WTC11 (cell line): ENCODE measurements around the gene C1QTNF6. TPM values are rescaled to one million over a fixed set of nuclear protein-coding genes. Genes with fewer than 3 reads are reported as not detected.

Experiments used
- ATAC-seq: fragments of 200-7000 bp; cut with Tn5 transposase; 2 replicates; pipeline ENCODE4 v1.10.0; 2021; ENCODE audit warnings: mild to moderate bottlenecking, moderate library complexity
- CTCF ChIA-PET: fragments of 300-600 bp; sonication (Branson Sonifier 250); formaldehyde crosslinking; loops from one replicate; lab custom pipeline; 2021; ENCODE audit warnings: antibody characterized with exemption; lab: Charles Lee
- POLR2A ChIA-PET: fragments of 350-600 bp; sonication (Branson Sonifier 250); formaldehyde crosslinking; loops from one replicate; lab custom pipeline; 2021; ENCODE audit warnings: antibody characterized with exemption; lab: Charles Lee
- DNase-seq: peaks from one replicate; pipeline ENCODE4 v3.0.0; 2021; ENCODE audit warnings: low spot score
- H3K27ac Mint-ChIP-seq: 2 replicates; pipeline ENCODE4 v1.8.0; 2021; ENCODE audit warnings: mixed read lengths
- H3K27me3 Mint-ChIP-seq: 2 replicates; pipeline ENCODE4 v1.8.0; 2021; ENCODE audit warnings: low read depth, mild to moderate bottlenecking, moderate library complexity, mixed read lengths
- H3K36me3 Mint-ChIP-seq: 2 replicates; pipeline ENCODE4 v1.8.0; 2021; ENCODE audit warnings: mixed read lengths
- H3K4me1 Mint-ChIP-seq: 2 replicates; pipeline ENCODE4 v1.8.0; 2022; ENCODE audit warnings: mixed read lengths
- H3K4me3 Mint-ChIP-seq: 2 replicates; pipeline ENCODE4 v1.8.0; 2021; ENCODE audit warnings: mild to moderate bottlenecking, moderate library complexity, mixed read lengths
- H3K9me3 Mint-ChIP-seq: 2 replicates; pipeline ENCODE4 v1.8.0; 2021; ENCODE audit warnings: mixed read lengths
- ATF1 ChIP-seq: sonication (generic); formaldehyde crosslinking; IDR thresholded peaks from 2 replicates; pipeline ENCODE4 v1.8.1; 2023; ENCODE audit warnings: mild to moderate bottlenecking, moderate library complexity, missing genetic modification reagents
- CDX4 ChIP-seq: fragments of 250-450 bp; sonication (Bioruptor Pico); IDR thresholded peaks from 2 replicates; pipeline ENCODE4 v1.9.0; 2021; ENCODE audit warnings: moderate library complexity, mild to moderate bottlenecking, inconsistent platforms, borderline replicate concordance
- CTCF ChIP-seq: fragments of 200-600 bp; IDR thresholded peaks from 2 replicates; pipeline ENCODE4 v1.8.0; 2022; ENCODE audit warnings: antibody characterized with exemption
- E2F1 ChIP-seq: sonication (generic); formaldehyde crosslinking; IDR thresholded peaks from 2 replicates; pipeline ENCODE4 v1.8.0; 2022; ENCODE audit warnings: mild to moderate bottlenecking, missing genetic modification reagents
- ESRRA ChIP-seq: sonication (generic); formaldehyde crosslinking; IDR thresholded peaks from 2 replicates; pipeline ENCODE4 v1.8.1; 2022; ENCODE audit warnings: mild to moderate bottlenecking, missing genetic modification reagents, borderline replicate concordance
- IRF2 ChIP-seq: sonication (generic); formaldehyde crosslinking; IDR thresholded peaks from 2 replicates; pipeline ENCODE4 v1.8.0; 2022; ENCODE audit warnings: low read depth, missing genetic modification reagents, borderline replicate concordance
- MAX ChIP-seq: sonication (generic); formaldehyde crosslinking; IDR thresholded peaks from 2 replicates; pipeline ENCODE4 v1.8.0; 2022; ENCODE audit warnings: mild to moderate bottlenecking, missing genetic modification reagents
- MXD4 ChIP-seq: fragments of 250-450 bp; sonication (Bioruptor Pico); IDR thresholded peaks from 2 replicates; pipeline ENCODE4 v1.8.0; 2021; ENCODE audit warnings: mild to moderate bottlenecking, moderate library complexity, borderline replicate concordance
- NFATC4 ChIP-seq: fragments of 250-450 bp; sonication (Bioruptor Pico); IDR thresholded peaks from 2 replicates; pipeline ENCODE4 v1.9.0; 2021; ENCODE audit warnings: mild to moderate bottlenecking
- NR2C2 ChIP-seq: sonication (generic); formaldehyde crosslinking; IDR thresholded peaks from 2 replicates; pipeline ENCODE4 v1.8.0; 2022; ENCODE audit warnings: mild to moderate bottlenecking, missing genetic modification reagents
- OVOL2 ChIP-seq: fragments of 250-450 bp; sonication (Bioruptor Pico); IDR thresholded peaks from 2 replicates; pipeline ENCODE4 v1.9.0; 2021; ENCODE audit warnings: mild to moderate bottlenecking, borderline replicate concordance
- SMAD3 ChIP-seq: sonication (generic); formaldehyde crosslinking; IDR thresholded peaks from 2 replicates; pipeline ENCODE4 v1.8.0; 2022; ENCODE audit warnings: missing genetic modification reagents, mild to moderate bottlenecking, borderline replicate concordance
- SMAD4 ChIP-seq: sonication (generic); formaldehyde crosslinking; IDR thresholded peaks from 2 replicates; pipeline ENCODE4 v1.8.0; 2022; ENCODE audit warnings: mild to moderate bottlenecking, missing genetic modification reagents
- SP1 ChIP-seq: sonication (generic); formaldehyde crosslinking; conservative IDR thresholded peaks from 2 replicates; pipeline ENCODE4 v1.8.1; 2022; ENCODE audit warnings: missing genetic modification reagents
- STAT6 ChIP-seq: sonication (generic); formaldehyde crosslinking; conservative IDR thresholded peaks from 2 replicates; pipeline ENCODE4 v1.8.1; 2023; ENCODE audit warnings: mild to moderate bottlenecking, low read depth, missing genetic modification reagents, moderate library complexity
- ZNF121 ChIP-seq: sonication (generic); formaldehyde crosslinking; IDR thresholded peaks from 2 replicates; pipeline ENCODE4 v1.8.0; 2023; ENCODE audit warnings: missing genetic modification reagents
- ZNF219 ChIP-seq: sonication (generic); formaldehyde crosslinking; IDR thresholded peaks from 2 replicates; pipeline ENCODE4 v1.8.0; 2023; ENCODE audit warnings: missing genetic modification reagents, mild to moderate bottlenecking, borderline replicate concordance
- total RNA-seq: library from RNA; stranded (reverse); gene quantifications from 3 replicates; pipeline ENCODE4 v1.2.3, GENCODE V29; 2021

Gene C1QTNF6
- total RNA-seq, 1 experiment from 2014 or later: 5.9 TPM

- H3K4me3 Mint-ChIP-seq: no peak overlapping the region
- peaks cover 6% of the 10 kb centered on the region for H3K9me3 Mint-ChIP-seq
- no peaks in the 10 kb centered on the region for H3K36me3 Mint-ChIP-seq
- DNase-seq (no peak), ATAC-seq (no peak)
- ChIA-PET CTCF (interaction anchor here (1.0 to 3.1 kb wide), 3 partner anchors 31 to 112 kb away, joined by 3 to 12 read pairs (median 4); no protein-coding TSS in a partner anchor), POLR2A (no interaction called here)
- H3K27ac Mint-ChIP-seq: no peak overlapping the region
- TF ChIP-seq ZNF219 (CRISPR knock-in tag) (no peak), STAT6 (no peak), ESRRA (CRISPR knock-in tag) (no peak), IRF2 (no peak), MXD4 (CRISPR knock-in tag) (no peak), CDX4 (CRISPR knock-in tag) (no peak)
- H3K27me3 Mint-ChIP-seq: peaks cover 5% of the 10 kb centered on the region; the same call in 1 of the 2 replicates
- 0 out of 2 replicates have a peak, but pooled peaks cover 2% of the 10 kb centered on the region for H3K4me1 Mint-ChIP-seq
Observed at GRCh38 chr22:37157516-37158285, 30.3 kb downstream of the C1QTNF6 start.

- Mint-ChIP-seq H3K9me3 (peaks cover 7% of the 10 kb centered on the region), H3K36me3 (no peaks in the 10 kb centered on the region), H3K4me3 (no peak overlapping the region), H3K27ac (no peak overlapping the region), H3K4me1 (0 out of 2 replicates have a peak, but pooled peaks cover 2% of the 10 kb centered on the region), H3K27me3 (peaks cover 8% of the 10 kb centered on the region; the same call in 1 of the 2 replicates)
- POLR2A ChIA-PET: no interaction called here
- TF ChIP-seq ATF1: no peak
- DNase-seq: no peak
- ATAC-seq: no peak
- CTCF ChIA-PET: interaction anchor here (1.0 to 3.1 kb wide), 4 partner anchors 28 to 111 kb away, joined by 3 to 12 read pairs (median 4); no protein-coding TSS in a partner anchor
Observed at GRCh38 chr22:37156686-37157435, 31.2 kb downstream of the C1QTNF6 start.

- POLR2A ChIA-PET: no interaction called here
- TF ChIP-seq ATF1 (no peak), NFATC4 (CRISPR knock-in tag) (no peak), ZNF121 (CRISPR knock-in tag) (no peak), MAX (no peak), OVOL2 (CRISPR knock-in tag) (no peak), SMAD3 (CRISPR knock-in tag) (no peak), NR2C2 (CRISPR knock-in tag) (no peak), SP1 (CRISPR knock-in tag) (no peak), CTCF (no peak), SMAD4 (CRISPR knock-in tag) (no peak), E2F1 (no peak)
- ATAC-seq: no peak
- peaks cover 8% of the 10 kb centered on the region; the same call in 1 of the 2 replicates for H3K27me3 Mint-ChIP-seq
- CTCF ChIA-PET: interaction anchor here (1.5 to 3.1 kb wide), 2 partner anchors 27 to 29 kb away, joined by 4 to 12 read pairs; no protein-coding TSS in a partner anchor
- H3K36me3 Mint-ChIP-seq: no peaks in the 10 kb centered on the region
- DNase-seq: no peak
- H3K4me1 Mint-ChIP-seq: 0 out of 2 replicates have a peak, but pooled peaks cover 2% of the 10 kb centered on the region
- peaks cover 11% of the 10 kb centered on the region for H3K9me3 Mint-ChIP-seq
- no peak overlapping the region for H3K4me3 Mint-ChIP-seq
- H3K27ac Mint-ChIP-seq: no peak overlapping the region
Observed at GRCh38 chr22:37155971-37156370, 32.1 kb downstream of the C1QTNF6 start.
